ENCODE measurements around the gene IL19. TPM values are rescaled to one million over a fixed set of nuclear protein-coding genes. Genes with fewer than 3 reads are reported as not detected.
A peak's percentile ranks its signal among the peaks of the same experiment; 100 is the strongest.

Gene IL19
- total RNA-seq, 4 donors from 2014 or later, result not detected

DNA sequence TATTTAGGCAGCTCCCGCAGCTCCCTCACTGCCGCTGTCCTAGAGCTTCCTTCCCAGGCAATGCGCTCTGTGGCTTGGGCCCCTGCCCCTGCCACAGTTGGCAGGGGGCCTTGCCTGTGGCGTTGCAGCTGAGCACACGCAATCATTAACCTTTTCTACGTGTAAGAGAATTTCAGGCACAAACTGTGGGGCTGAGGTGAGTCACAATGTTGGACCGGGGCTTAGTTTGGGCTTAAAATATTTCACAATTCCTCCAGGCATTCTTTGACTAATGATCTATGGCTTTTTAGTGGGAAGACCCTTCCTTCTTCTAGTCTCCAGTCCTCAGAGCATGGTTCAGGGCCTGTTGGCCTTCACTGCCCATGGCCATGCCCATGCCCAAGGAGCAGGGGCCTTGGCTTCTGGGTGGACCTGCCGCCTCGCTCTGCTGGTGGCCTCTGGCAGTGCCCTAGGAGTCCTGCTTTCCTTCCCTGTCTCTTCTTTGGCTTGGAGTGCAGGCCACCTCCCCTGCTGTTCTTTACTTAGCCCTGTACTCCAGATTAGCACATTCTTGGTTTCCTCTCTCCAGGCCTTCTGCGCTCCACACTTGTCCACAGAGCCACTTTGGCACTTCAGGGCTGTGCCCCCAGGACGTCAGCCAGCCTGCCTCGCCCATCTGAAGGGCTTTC is 46.6 kb upstream of the IL19 start:
- DNase-seq (ENCODE audit: low spot score in 2 of 2), result no peak
- Histone ChIP-seq H3K9me3 (no peaks in the 10 kb centered on the region), H3K27ac (peak overlapping the region in 1 of 4 donors; percentile 21), H3K4me3 (no peak overlapping the region), H3K36me3 (peaks cover 0 to 6% (median 4%) of the 10 kb centered on the region in 3 donors), H3K4me1 (peaks cover 0 to 61% (median 15%) of the 10 kb centered on the region in 4 donors), H3K27me3 (no peaks in the 10 kb centered on the region)
- WGBS, 2 donors, result 63 to 71% methylated on average over 12 of the region's 12 CpGs
- TF ChIP-seq EP300 (IDR thresholded peaks at IDR 0.05), result peak in 1 of 2 donors; percentile 12
- TF ChIP-seq POLR2A (IDR thresholded peaks at IDR 0.05), result no peak

GRCh38 chr1:206725109-206725963 is 45.2 kb upstream of the IL19 start:
- Histone ChIP-seq H3K4me3 (no peak overlapping the region), H3K4me1 (peaks cover 0 to 51% (median 15%) of the 10 kb centered on the region in 4 donors), H3K27ac (no peak overlapping the region), H3K36me3 (peaks cover 0 to 20% (median 18%) of the 10 kb centered on the region in 3 donors), H3K27me3 (no peaks in the 10 kb centered on the region), H3K9me3 (no peaks in the 10 kb centered on the region)
- TF ChIP-seq POLR2A (IDR thresholded peaks at IDR 0.05), result no peak
- no peak for TF ChIP-seq EP300 (IDR thresholded peaks at IDR 0.05)
- TF ChIP-seq CTCF (IDR thresholded peaks at IDR 0.05), result peak in 2 of 5 experiments; percentile 27 to 34
- WGBS, 2 donors, result 68 to 69% methylated on average over 9 of the region's 9 CpGs
- no peak for DNase-seq (ENCODE audit: low spot score in 2 of 2)

DNA sequence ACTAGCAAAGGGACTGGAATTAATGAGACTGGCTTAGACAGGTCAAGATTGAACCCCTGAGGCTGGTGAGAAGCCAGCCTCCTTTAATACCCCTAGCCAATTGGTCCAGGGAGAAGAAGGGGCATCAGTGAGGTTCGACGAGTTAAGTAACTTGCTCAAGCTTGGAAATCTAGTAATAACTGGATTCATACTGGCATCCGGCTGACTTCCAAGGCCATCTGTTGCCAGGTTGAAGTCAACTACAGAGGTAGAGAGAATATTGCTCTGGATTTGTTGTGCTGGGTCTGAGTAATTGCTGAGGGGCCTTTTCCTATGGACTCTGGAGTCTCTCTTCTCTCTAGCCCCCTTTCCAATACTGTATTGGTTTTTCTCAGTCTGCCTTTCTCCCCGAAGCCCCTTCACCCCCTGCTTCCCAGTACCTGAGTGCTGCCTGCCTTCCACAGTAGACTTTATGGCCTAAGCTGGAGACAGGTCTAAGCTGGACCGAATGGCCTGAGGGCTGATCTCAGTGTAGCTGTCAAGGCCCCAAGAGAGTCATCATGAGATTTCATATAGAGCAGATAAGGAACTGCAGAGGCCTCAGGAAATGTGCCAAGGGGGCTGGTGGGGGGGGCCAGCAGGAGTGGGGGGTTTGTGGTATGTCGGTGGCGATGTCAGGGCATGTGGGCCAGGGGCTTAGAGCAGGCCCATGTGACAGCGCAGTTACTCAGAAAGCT is 42.4 kb upstream of the IL19 start:
- Histone ChIP-seq H3K4me3 (no peak overlapping the region), H3K27me3 (no peaks in the 10 kb centered on the region), H3K9me3 (no peaks in the 10 kb centered on the region), H3K27ac (no peak overlapping the region), H3K36me3 (peaks cover 4 to 48% (median 44%) of the 10 kb centered on the region in 3 donors), H3K4me1 (peaks cover 0 to 33% (median 13%) of the 10 kb centered on the region in 4 donors)
- TF ChIP-seq CTCF (IDR thresholded peaks at IDR 0.05), result no peak
- WGBS, 2 donors, result 85 to 86% methylated on average over 8 of the region's 8 CpGs
- DNase-seq (ENCODE audit: low spot score in 2 of 2), result no peak

DNA sequence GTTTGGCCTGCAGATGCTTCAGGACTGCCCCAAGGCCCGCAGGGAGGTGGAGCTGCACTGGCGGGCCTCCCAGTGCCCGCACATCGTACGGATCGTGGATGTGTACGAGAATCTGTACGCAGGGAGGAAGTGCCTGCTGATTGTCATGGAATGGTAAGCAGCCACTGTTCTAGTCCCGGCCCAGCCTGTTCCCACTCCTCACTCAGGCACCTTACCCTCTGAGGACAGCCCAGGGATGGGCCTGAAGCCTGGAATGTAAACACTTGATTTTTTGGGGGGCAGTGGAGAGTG is 41.9 kb upstream of the IL19 start:
- H3K27me3 ChIP-seq, result no peaks in the 10 kb centered on the region
- H3K4me1 ChIP-seq, result peaks cover 0 to 28% (median 13%) of the 10 kb centered on the region in 4 donors
- H3K4me3 ChIP-seq, result no peak overlapping the region
- no peaks in the 10 kb centered on the region for H3K9me3 ChIP-seq
- no peak for DNase-seq (ENCODE audit: low spot score in 2 of 2)
- H3K36me3 ChIP-seq, result peaks cover 4 to 53% (median 44%) of the 10 kb centered on the region in 3 donors
- H3K27ac ChIP-seq, result no peak overlapping the region
- 88 to 91% methylated on average over 9 of the region's 9 CpGs for WGBS, 2 donors
- TF ChIP-seq POLR2A (IDR thresholded peaks at IDR 0.05) (no peak), CTCF (IDR thresholded peaks at IDR 0.05) (no peak), EP300 (IDR thresholded peaks at IDR 0.05) (no peak)

- WGBS, 2 donors, result 94 to 96% methylated on average over 5 to 6 of the region's 6 CpGs
- H3K4me1 ChIP-seq, result peaks cover 0 to 24% (median 11%) of the 10 kb centered on the region in 4 donors
- H3K9me3 ChIP-seq, result no peaks in the 10 kb centered on the region
- H3K27me3 ChIP-seq, result no peaks in the 10 kb centered on the region
- DNase-seq (ENCODE audit: low spot score in 2 of 2), result no peak
- H3K27ac ChIP-seq, result no peak overlapping the region
- H3K4me3 ChIP-seq, result no peak overlapping the region
- H3K36me3 ChIP-seq, result peaks cover 4 to 57% (median 44%) of the 10 kb centered on the region in 3 donors
- no peak for TF ChIP-seq POLR2A (IDR thresholded peaks at IDR 0.05)
- TF ChIP-seq CTCF (IDR thresholded peaks at IDR 0.05), result no peak
- no peak for TF ChIP-seq EP300 (IDR thresholded peaks at IDR 0.05)
These were observed 41.5 kb upstream of the IL19 start for GRCh38 chr1:206729050-206729449.
